K562 (cell line): ENCODE measurements around the gene FGFRL1. TPM values are rescaled to one million over a fixed set of nuclear protein-coding genes. Genes with fewer than 3 reads are reported as not detected.

ENCODE experiments used
- ATAC-seq: fragments of 200-7000 bp; cut with Tn5 transposase; 3 replicates; pipeline ENCODE4 v1.9.1; 2020; ENCODE audit warnings: moderate library complexity
- BruUV-seq: library from RNA; stranded (reverse); fragments of 400-500 nt; replicated peaks from 2 replicates; lab custom pipeline; 2021; lab: Mats Ljungman, UMichigan
- CTCF ChIA-PET: fragments of 300-600 bp; formaldehyde crosslinking; extraction: SDS; loops from one replicate; lab custom pipeline; 2021; ENCODE audit warnings: low intra/inter-chr PET ratio; lab: Yijun Ruan, JAX
- POLR2A ChIA-PET: fragments of 300-600, 350-650 bp; sonication (Branson Sonifier 250); formaldehyde crosslinking; extraction: SDS; loops from one replicate; lab custom pipeline; 2021; ENCODE audit warnings: antibody characterized with exemption, inconsistent platforms; lab: Yijun Ruan, JAX
- DNase-seq, 4 experiments: peaks; one replicate each; pipeline versions ENCODE4 v3.0.0 to v3.0.0-alpha.2; 2011 to 2018; ENCODE audit warnings: low spot score in 3 of 4, mixed read lengths in 3 of 4; ENCODE audit errors: extremely low read depth in 1 of 4
- FAIRE-seq: peaks from 2 replicates; lab custom pipeline; 2011; peaks lifted over from hg19 to GRCh38; lab: Jason Lieb, UNC
- H2AFZ ChIP-seq: 2 replicates; pipeline ENCODE4 v1.6.0; 2011; ENCODE audit warnings: low read depth, low read length, control low read depth, inconsistent platforms
- H3K27ac ChIP-seq: fragments of 200-600 bp; 3 replicates; pipeline ENCODE4 v1.8.0; 2011; ENCODE audit warnings: low read depth, mild to moderate bottlenecking, control low read depth, inconsistent platforms, low read length, moderate library complexity, mixed read lengths; ENCODE audit errors: extremely low read depth
- H3K27me3 ChIP-seq, 2 experiments: fragments of 300-600 bp in 1 of 2; 2 replicates in 1 of 2; 3 replicates in 1 of 2; pipeline versions ENCODE4 v1.6.0 to v1.8.0; 2011; ENCODE audit warnings: inconsistent platforms in 2 of 2, low read length in 2 of 2, mild to moderate bottlenecking in 1 of 2, mixed read lengths in 1 of 2, moderate library complexity in 1 of 2; ENCODE audit not compliant: control insufficient read depth in 2 of 2, insufficient read depth in 2 of 2
- H3K36me3 ChIP-seq: fragments of 300-600 bp; 3 replicates; pipeline ENCODE4 v1.8.0; 2011; ENCODE audit warnings: mild to moderate bottlenecking, low read length, inconsistent platforms; ENCODE audit not compliant: control insufficient read depth, insufficient read depth
- H3K4me1 ChIP-seq, 2 experiments: fragments of 200-600 bp in 1 of 2; replicated peaks in 1 of 2; 2 replicates in 1 of 2; 3 replicates in 1 of 2; pipeline versions ENCODE4 v1.5.1 to v1.8.0; 2011; ENCODE audit warnings: inconsistent platforms in 2 of 2, low read length in 2 of 2, mild to moderate bottlenecking in 1 of 2, mixed read lengths in 1 of 2, moderate library complexity in 1 of 2; ENCODE audit not compliant: control insufficient read depth in 2 of 2, insufficient read depth in 2 of 2
- H3K4me2 ChIP-seq: 2 replicates; pipeline ENCODE4 v1.6.1; 2011; ENCODE audit warnings: low read length, control low read depth, inconsistent platforms, mixed read lengths; ENCODE audit not compliant: insufficient read depth
- H3K4me3 ChIP-seq: fragments of 200-600 bp; sonication (generic), shearing (Covaris generic); 2 replicates; pipeline ENCODE4 v1.5.1; 2016; ENCODE audit warnings: control low read depth, inconsistent platforms
- H3K79me2 ChIP-seq: fragments of 200-600 bp; 3 replicates; pipeline ENCODE4 v1.8.0; 2011; ENCODE audit warnings: low read length, inconsistent platforms; ENCODE audit not compliant: control insufficient read depth, insufficient read depth
- H3K9ac ChIP-seq, 2 experiments: 2 replicates each; pipeline versions ENCODE4 v1.6.0 to v1.6.1; 2011; ENCODE audit warnings: low read depth in 2 of 2, low read length in 2 of 2, control low read depth in 1 of 2, inconsistent platforms in 1 of 2, mild to moderate bottlenecking in 1 of 2, mixed read lengths in 1 of 2; ENCODE audit not compliant: insufficient read depth in 1 of 2
- H3K9me1 ChIP-seq: one replicate; pipeline ENCODE4 v1.6.0; 2011; ENCODE audit warnings: inconsistent platforms, mild to moderate bottlenecking, low read length, moderate library complexity; ENCODE audit not compliant: control insufficient read depth, insufficient read depth
- H3K9me3 ChIP-seq: replicated peaks from 2 replicates; pipeline ENCODE4 v1.5.1; 2011; ENCODE audit warnings: low read depth, low read length, inconsistent platforms; ENCODE audit not compliant: control insufficient read depth, insufficient read depth
- H4K20me1 ChIP-seq: replicated peaks from 2 replicates; pipeline ENCODE4 v1.6.1; 2011; ENCODE audit warnings: low read length, inconsistent platforms, mixed read lengths; ENCODE audit not compliant: control insufficient read depth, insufficient read depth
- CEBPB ChIP-seq: fragments of 450-650 bp; IDR thresholded peaks from 2 replicates; pipeline ENCODE4 v1.6.1; 2016; ENCODE audit warnings: missing genetic modification characterization, missing compliant biosample characterization
- CEBPG ChIP-seq, 3 experiments: fragments of 200-800 bp in 1 of 3; sonication (Bioruptor generic) in 1 of 3; sonication (generic) in 1 of 3; formaldehyde crosslinking in 1 of 3; IDR thresholded peaks in 2 of 3; conservative IDR thresholded peaks in 1 of 3; 2 replicates each; pipeline versions ENCODE4 v1.6.1 to v1.8.0; 2016 to 2022; ENCODE audit warnings: missing compliant biosample characterization in 2 of 3, missing genetic modification characterization in 2 of 3, mild to moderate bottlenecking in 1 of 3, missing genetic modification reagents in 1 of 3
- GABPB2 ChIP-seq: fragments of 250-450 bp; sonication (Bioruptor Pico); conservative IDR thresholded peaks from 2 replicates; pipeline ENCODE4 v1.5.1; 2021; ENCODE audit warnings: mild to moderate bottlenecking
- HMG20A ChIP-seq: fragments of 450-650 bp; formaldehyde crosslinking; conservative IDR thresholded peaks from 2 replicates; pipeline ENCODE4 v1.4.0; 2020; ENCODE audit warnings: mild to moderate bottlenecking, mixed read lengths
- POLR2G ChIP-seq: fragments of 200-400 bp; formaldehyde crosslinking; IDR thresholded peaks from 2 replicates; pipeline ENCODE4 v1.6.1; 2017; ENCODE audit warnings: low read depth, mild to moderate bottlenecking, antibody characterized with exemption, low read length, moderate library complexity
- PREB ChIP-seq: sonication (generic); formaldehyde crosslinking; IDR thresholded peaks from 2 replicates; pipeline ENCODE4 v1.8.1; 2023; ENCODE audit warnings: mild to moderate bottlenecking, missing genetic modification reagents
- SMAD4 ChIP-seq: fragments of 250-450 bp; sonication (Bioruptor Pico); conservative IDR thresholded peaks from 2 replicates; pipeline ENCODE4 v1.8.0; 2021; ENCODE audit warnings: inconsistent platforms, mild to moderate bottlenecking, moderate library complexity
- TCF3 ChIP-seq: sonication (generic); formaldehyde crosslinking; IDR thresholded peaks from 2 replicates; pipeline ENCODE4 v1.4.0; 2020; ENCODE audit warnings: mild to moderate bottlenecking, missing genetic modification reagents
- TCFL5 ChIP-seq: fragments of 250-450 bp; sonication (Bioruptor Pico); conservative IDR thresholded peaks from 2 replicates; pipeline ENCODE4 v1.6.1; 2021; ENCODE audit warnings: mild to moderate bottlenecking, moderate library complexity, matching md5 sums
- TFAP4 ChIP-seq: sonication (generic); formaldehyde crosslinking; IDR thresholded peaks from 2 replicates; pipeline ENCODE4 v1.8.0; 2022; ENCODE audit warnings: missing genetic modification reagents, mild to moderate bottlenecking, moderate library complexity, borderline replicate concordance
- ZBTB33 ChIP-seq: sonication (generic); formaldehyde crosslinking; IDR thresholded peaks from 2 replicates; pipeline ENCODE4 v1.8.1; 2023; ENCODE audit warnings: mild to moderate bottlenecking, missing genetic modification reagents
- ZNF12 ChIP-seq: sonication (generic); formaldehyde crosslinking; IDR thresholded peaks from 2 replicates; pipeline ENCODE4 v1.4.0; 2020; ENCODE audit warnings: mild to moderate bottlenecking, missing genetic modification reagents
- WGBS: fragments of 100-300 bp; shearing (Covaris generic); methylation state at CpG from one replicate; pipeline ENCODE4 v1.1.6; 2016; ENCODE audit warnings: low coverage, mixed read lengths; ENCODE audit not compliant: insufficient coverage; ENCODE audit errors: missing lambda C conversion rate; 5-methylcytosine and 5-hydroxymethylcytosine counted together
- in situ Hi-C: fragments of 300-500 bp; cut with MboI; formaldehyde crosslinking; loops from 4 replicates; pipeline ENCODE4 v1.15.0; 2018; ENCODE audit warnings: inconsistent platforms, mixed read lengths
- intact Hi-C: fragments of 100-400 bp; cut with micrococcal nuclease; formaldehyde crosslinking; loops from 2 replicates; pipeline ENCODE4 v1.14.2; 2022
- polyA plus RNA-seq, 8 experiments: library from polyadenylated mRNA; depleted of rRNA in 4 of 8; stranded (reverse) in 5 of 8; unstranded in 3 of 8; fragments of >200 nt; fragmentation: Nextera tagmentation in 2 of 8; fragmentation: Illumina TruSeq in 1 of 8; extraction: Ambion mirVana in 2 of 8; extraction: Trizol in 1 of 8; gene quantifications; 2 replicates each; pipeline versions ENCODE4 v1.2.1 to v1.2.3, GENCODE V29; 2011 to 2014; ENCODE audit warnings: inconsistent platforms in 1 of 8, missing spikeins in 1 of 8
- total RNA-seq, 7 experiments: library from RNA; depleted of rRNA in 6 of 7; stranded (reverse); fragments of >200 nt in 6 of 7; fragmentation: Illumina TruSeq in 2 of 7; extraction: Trizol in 2 of 7; gene quantifications; 2 replicates each; pipeline versions ENCODE4 v1.2.1 to v1.2.3, GENCODE V29; 2011 to 2021; ENCODE audit warnings: low replicate concordance in 1 of 7

FGFRL1 gene
- total and polyA plus RNA-seq, 9 of the 15 experiments (the other 6 are each of a cell fraction or from before 2014, with no cell fraction given) = 0.34 to 49.9 (median 14.6) TPM

GRCh38 chr4:1002131-1002630 lies 9.2 kb upstream of the FGFRL1 start:
- Histone ChIP-seq H3K79me2 (no peaks in the 10 kb centered on the region), H3K9me1 (no peaks in the 10 kb centered on the region), H4K20me1 (no peaks in the 10 kb centered on the region), H3K4me1 (peaks cover 3 to 45% of the 10 kb centered on the region in 2 experiments; a peak in 2 of 5 replicates), H3K36me3 (no peaks in the 10 kb centered on the region), H2AFZ (no peak overlapping the region), H3K9ac (no peak overlapping the region), H3K4me3 (no peak overlapping the region), H3K9me3 (no peaks in the 10 kb centered on the region), H3K27me3 (no peaks in the 10 kb centered on the region), H3K4me2 (no peak overlapping the region), H3K27ac (no peak overlapping the region)
- intact Hi-C loops (no loop called here), in situ Hi-C loops (no loop called here)
- POLR2A ChIA-PET = no interaction called here
- no TSS peak for BruUV-seq
- DNase-seq = no peak
- CTCF ChIA-PET = no interaction called here
- TF ChIP-seq ZBTB33 (CRISPR knock-in tag) (peak; percentile 90; the same call in 1 of the 2 replicates), POLR2G (peak; percentile 1; the same call in 1 of the 2 replicates), TFAP4 (no peak), TCFL5 (CRISPR knock-in tag) (no peak), TCF3 (no peak), GABPB2 (CRISPR knock-in tag) (no peak), PREB (CRISPR knock-in tag) (no peak), HMG20A (no peak), CEBPB (tag) (peak; percentile 42), ZNF12 (no peak), SMAD4 (CRISPR knock-in tag) (no peak), CEBPG (CRISPR knock-in tag; IDR thresholded peaks at IDR 0.05) (peak; percentile 18; the same call in 1 of the 2 replicates), CEBPG (tag; conservative IDR thresholded peaks at IDR 0.05 in 1 of 2, IDR thresholded peaks at IDR 0.05 in 1 of 2) (no peak)
- 87% methylated on average over 18 of the region's 54 CpGs for WGBS
- no peak for ATAC-seq
- FAIRE-seq = no peak
